IMR-90 (cell line): ENCODE measurements around the gene METRNL.
"Not testable (repeated sequence)": the region's sequence is repeated elsewhere in the genome, so short reads cannot be mapped to it uniquely, and the experiment has no call there.

Source experiments
- CEBPB ChIP-seq: IDR thresholded peaks from 2 replicates; pipeline ENCODE4 v1.6.1; 2012; ENCODE audit warnings: low read depth, low read length, improper control_type of control experiment
- CTCF ChIP-seq: conservative IDR thresholded peaks from 2 replicates; pipeline ENCODE4 v1.5.1; 2012; ENCODE audit warnings: mild to moderate bottlenecking, low read depth, low read length, improper control_type of control experiment
- SMC3 ChIP-seq: fragments of 150-350 bp; IDR thresholded peaks from 2 replicates; pipeline ENCODE4 v1.6.1; 2016; ENCODE audit warnings: low read depth, mild to moderate bottlenecking, antibody characterized with exemption, low read length, moderate library complexity

- TF ChIP-seq CEBPB, CTCF, SMC3: not testable (repeated sequence)
These were observed 31.5 kb upstream of the METRNL start for GRCh38 chr17:83047818-83048475.
